ENCODE data around the gene CNOT4. TPM values are rescaled to one million over a fixed set of nuclear protein-coding genes. Genes with fewer than 3 reads are reported as not detected.
"Not testable (repeated sequence)": the region's sequence is repeated elsewhere in the genome, so short reads cannot be mapped to it uniquely, and the experiment has no call there.

CNOT4 gene
- total RNA-seq, 1 donor from 2014 or later: 3.9 TPM

DNA sequence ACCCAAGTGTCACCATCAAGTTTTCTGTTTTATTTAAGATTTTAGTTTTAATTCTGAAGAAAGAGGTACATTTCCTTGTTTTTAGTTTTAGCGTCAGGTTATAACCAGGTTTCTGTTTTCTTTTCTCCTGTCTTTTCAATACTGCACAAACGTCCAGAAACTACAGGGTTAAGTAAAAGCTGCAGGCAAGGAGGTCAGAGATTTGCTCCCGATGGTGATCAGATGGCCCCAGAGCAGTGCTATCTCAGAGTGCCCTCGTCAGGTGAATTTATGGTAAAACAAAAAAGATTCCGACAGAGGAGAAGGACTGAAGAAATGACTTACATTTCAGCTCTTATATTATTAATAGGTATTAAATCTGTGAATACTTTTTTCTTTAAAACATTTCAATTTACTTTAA is 148.1 kb downstream of the CNOT4 start:
- FAIRE-seq: no peak

DNA sequence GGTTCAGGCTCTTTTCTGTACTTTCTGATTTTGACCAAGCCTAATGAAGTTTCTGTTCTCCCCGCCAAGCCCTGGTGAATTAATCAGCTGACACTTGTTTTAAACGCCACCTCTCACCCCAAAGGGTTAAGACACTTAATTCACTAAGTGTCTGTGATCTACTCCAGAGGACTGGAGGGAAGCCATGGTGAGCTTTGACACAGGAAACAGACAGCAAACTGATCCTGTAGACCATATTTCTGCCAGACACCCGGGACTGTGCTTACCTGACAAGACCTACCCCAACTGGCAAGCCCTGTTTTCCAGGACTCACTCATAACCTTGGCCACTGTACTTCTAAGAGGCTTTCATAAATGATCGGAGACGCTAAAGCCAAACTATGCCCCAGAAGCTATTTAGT is 150.3 kb downstream of the CNOT4 start:
- no peak for FAIRE-seq
- H3K36me3 ChIP-seq (ENCODE audit: control insufficient read depth, insufficient read depth, low read length): peaks cover 3% of the 10 kb centered on the region
- DNase-seq (ENCODE audit: low read depth): no peak
- H3K27me3 ChIP-seq (ENCODE audit: control insufficient read depth, insufficient read depth, low read length): no peaks in the 10 kb centered on the region
- TF ChIP-seq, protein P1, sequence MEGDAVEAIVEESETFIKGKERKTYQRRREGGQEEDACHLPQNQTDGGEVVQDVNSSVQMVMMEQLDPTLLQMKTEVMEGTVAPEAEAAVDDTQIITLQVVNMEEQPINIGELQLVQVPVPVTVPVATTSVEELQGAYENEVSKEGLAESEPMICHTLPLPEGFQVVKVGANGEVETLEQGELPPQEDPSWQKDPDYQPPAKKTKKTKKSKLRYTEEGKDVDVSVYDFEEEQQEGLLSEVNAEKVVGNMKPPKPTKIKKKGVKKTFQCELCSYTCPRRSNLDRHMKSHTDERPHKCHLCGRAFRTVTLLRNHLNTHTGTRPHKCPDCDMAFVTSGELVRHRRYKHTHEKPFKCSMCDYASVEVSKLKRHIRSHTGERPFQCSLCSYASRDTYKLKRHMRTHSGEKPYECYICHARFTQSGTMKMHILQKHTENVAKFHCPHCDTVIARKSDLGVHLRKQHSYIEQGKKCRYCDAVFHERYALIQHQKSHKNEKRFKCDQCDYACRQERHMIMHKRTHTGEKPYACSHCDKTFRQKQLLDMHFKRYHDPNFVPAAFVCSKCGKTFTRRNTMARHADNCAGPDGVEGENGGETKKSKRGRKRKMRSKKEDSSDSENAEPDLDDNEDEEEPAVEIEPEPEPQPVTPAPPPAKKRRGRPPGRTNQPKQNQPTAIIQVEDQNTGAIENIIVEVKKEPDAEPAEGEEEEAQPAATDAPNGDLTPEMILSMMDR (IDR thresholded peaks at IDR 0.05; ENCODE audit: insufficient read depth, low read length, severe bottlenecking): no peak
- no peak overlapping the region for H3K4me3 ChIP-seq (ENCODE audit: low read depth, low read length)

More for the DNA sequence above, 148.1 kb downstream of the CNOT4 start:
- Histone ChIP-seq H3K4me3 (ENCODE audit: low read depth, low read length) (no peak overlapping the region), H3K36me3 (ENCODE audit: control insufficient read depth, insufficient read depth, low read length) (peaks cover 3% of the 10 kb centered on the region), H3K27me3 (ENCODE audit: control insufficient read depth, insufficient read depth, low read length) (no peaks in the 10 kb centered on the region)
- TF ChIP-seq, protein P1 (IDR thresholded peaks at IDR 0.05; ENCODE audit: insufficient read depth, low read length, severe bottlenecking): no peak
- no peak for DNase-seq (ENCODE audit: low read depth)

DNA sequence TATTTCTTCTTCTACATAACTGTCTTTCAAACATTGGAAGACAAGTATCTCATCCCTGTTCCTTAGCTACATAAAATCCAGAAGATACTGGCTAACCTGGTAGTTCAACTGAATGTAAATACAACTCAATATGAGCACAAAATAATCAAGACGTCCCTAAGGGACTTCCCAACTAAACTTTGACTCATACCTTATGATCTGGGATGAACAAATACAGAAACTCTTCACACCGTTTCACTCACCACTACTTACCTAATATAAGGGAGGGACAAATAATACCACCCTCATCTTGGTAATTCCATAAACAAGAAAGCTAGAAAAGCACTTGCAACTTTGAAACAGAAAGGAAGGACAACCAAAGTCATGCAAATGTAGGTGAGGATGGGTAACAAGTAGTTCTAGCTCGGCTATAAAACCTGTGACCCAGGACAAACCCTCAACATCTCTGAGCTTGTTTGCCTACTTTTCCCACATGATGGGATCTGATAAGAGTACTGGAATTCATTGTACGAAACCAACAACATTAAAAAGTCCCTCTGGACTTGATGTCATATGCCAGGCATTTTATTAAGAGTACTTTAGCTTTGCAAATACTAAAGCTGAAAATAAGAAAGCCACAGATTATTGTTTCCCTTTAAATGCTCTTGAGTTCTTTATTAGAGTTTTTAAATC is 154.4 kb downstream of the CNOT4 start:
- no peak overlapping the region for H3K4me3 ChIP-seq (ENCODE audit: low read depth, low read length)
- no peak for FAIRE-seq
- peak; percentile 84 for DNase-seq (ENCODE audit: low read depth)

DNA sequence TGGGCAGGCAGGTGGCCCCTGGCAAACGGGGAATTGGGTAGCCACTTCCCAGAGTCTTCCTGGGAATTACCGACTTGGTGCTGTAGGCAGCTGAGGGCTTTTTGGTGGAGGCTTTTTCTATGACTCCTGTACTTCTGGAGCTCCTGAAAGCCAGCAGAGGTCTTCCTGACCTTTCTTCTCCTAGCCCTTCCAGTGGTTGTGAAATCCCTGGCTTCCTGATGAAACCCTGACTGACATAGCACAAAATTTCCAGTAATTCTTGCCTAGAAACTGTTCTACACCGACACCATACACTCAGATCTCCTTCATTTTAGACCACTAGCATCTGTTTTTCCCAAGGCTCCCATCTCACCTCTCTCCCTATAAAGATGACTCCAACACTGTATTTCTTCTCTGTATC is 156.1 kb downstream of the CNOT4 start:
- TF ChIP-seq, protein P1 (IDR thresholded peaks at IDR 0.05; ENCODE audit: insufficient read depth, low read length, severe bottlenecking): no peak
- FAIRE-seq (no peak), DNase-seq (ENCODE audit: low read depth) (no peak)
- no peaks in the 10 kb centered on the region for H3K36me3 ChIP-seq (ENCODE audit: control insufficient read depth, insufficient read depth, low read length)
- H3K27me3 ChIP-seq (ENCODE audit: control insufficient read depth, insufficient read depth, low read length): no peaks in the 10 kb centered on the region
- no peak overlapping the region for H3K4me3 ChIP-seq (ENCODE audit: low read depth, low read length)

More for the DNA sequence above, 154.4 kb downstream of the CNOT4 start:
- Histone ChIP-seq H3K27me3 (ENCODE audit: control insufficient read depth, insufficient read depth, low read length) (no peaks in the 10 kb centered on the region), H3K36me3 (ENCODE audit: control insufficient read depth, insufficient read depth, low read length) (no peaks in the 10 kb centered on the region)
- TF ChIP-seq, protein P1 (IDR thresholded peaks at IDR 0.05; ENCODE audit: insufficient read depth, low read length, severe bottlenecking): no peak

DNA sequence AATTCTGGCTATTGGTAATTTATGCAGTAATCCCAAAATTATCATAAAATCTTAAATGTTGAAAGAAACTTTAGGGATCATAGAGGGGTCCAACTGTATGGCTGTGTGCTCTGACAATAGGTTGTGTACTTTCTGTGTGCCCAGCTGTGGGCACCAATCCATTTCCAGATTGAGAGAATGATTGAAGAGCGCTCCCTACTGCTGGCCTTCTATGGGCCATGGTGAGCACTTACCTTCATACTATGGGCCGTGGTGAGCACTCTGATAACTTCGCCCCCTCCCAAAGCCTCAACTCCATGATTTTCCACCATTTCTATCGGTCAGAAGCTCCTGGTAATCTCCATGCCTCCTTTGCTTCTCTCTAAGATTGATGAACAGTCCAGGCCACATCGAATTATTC is 157.6 kb downstream of the CNOT4 start:
- Histone ChIP-seq H3K4me3 (ENCODE audit: low read depth, low read length) (no peak overlapping the region), H3K27me3 (ENCODE audit: control insufficient read depth, insufficient read depth, low read length) (no peaks in the 10 kb centered on the region), H3K36me3 (ENCODE audit: control insufficient read depth, insufficient read depth, low read length) (no peaks in the 10 kb centered on the region)
- no peak for DNase-seq (ENCODE audit: low read depth)
- TF ChIP-seq, protein P1 (IDR thresholded peaks at IDR 0.05; ENCODE audit: insufficient read depth, low read length, severe bottlenecking): no peak
- no peak for FAIRE-seq

DNA sequence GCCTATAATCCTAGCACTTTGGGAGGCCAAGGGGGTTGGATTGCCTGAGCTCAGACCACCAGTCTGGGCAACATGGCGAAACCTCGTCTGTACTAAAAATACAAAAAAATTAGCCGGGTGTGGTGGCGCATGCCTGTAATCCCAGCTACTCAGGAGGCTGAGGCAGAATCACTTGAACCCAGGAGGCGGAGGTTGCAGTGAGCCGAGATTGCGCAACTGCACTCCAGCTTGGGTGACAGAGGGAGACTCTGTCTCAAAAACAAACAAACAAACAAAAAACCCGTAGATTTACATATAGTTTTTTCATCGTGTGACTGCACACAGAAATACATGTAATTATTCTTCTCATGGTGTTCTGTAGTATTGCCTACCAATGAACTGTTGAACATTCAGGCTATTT is 158.8 kb downstream of the CNOT4 start:
- not testable (repeated sequence) for DNase-seq (ENCODE audit: low read depth); H3K4me3 ChIP-seq (ENCODE audit: low read depth, low read length); H3K27me3 ChIP-seq (ENCODE audit: control insufficient read depth, insufficient read depth, low read length); H3K36me3 ChIP-seq (ENCODE audit: control insufficient read depth, insufficient read depth, low read length); FAIRE-seq

All from bronchial epithelial cell (primary cell).